BLaER1 treated with 17β-estradiol and CSF1 and Interleukin-3, amounts not matched to agents 10 nM and 100 nM (cell line): ENCODE data around the gene SVEP1.
"Not testable (repeated sequence)": the region's sequence is repeated elsewhere in the genome, so short reads cannot be mapped to it uniquely, and the experiment has no call there.

ENCODE experiments used
- H3K27ac ChIP-seq, 11 experiments: shearing (Covaris generic); formaldehyde crosslinking; 2 replicates each; pipeline ENCODE4 v1.8.1; 2022
- H3K27me3 ChIP-seq, 11 experiments: shearing (Covaris generic); formaldehyde crosslinking; 2 replicates each; pipeline ENCODE4 v1.8.1; 2022
- H3K36me3 ChIP-seq, 11 experiments: shearing (Covaris generic); formaldehyde crosslinking; 2 replicates each; pipeline ENCODE4 v1.8.1; 2022
- H3K4me1 ChIP-seq, 10 experiments: shearing (Covaris generic); formaldehyde crosslinking; 2 replicates each; pipeline ENCODE4 v1.8.1; 2022
- H3K4me2 ChIP-seq, 11 experiments: shearing (Covaris generic); formaldehyde crosslinking; 2 replicates each; pipeline ENCODE4 v1.8.1; 2022
- H3K4me3 ChIP-seq, 10 experiments: shearing (Covaris generic); formaldehyde crosslinking; 2 replicates each; pipeline ENCODE4 v1.8.1; 2022
- H3K9ac ChIP-seq, 11 experiments: shearing (Covaris generic); formaldehyde crosslinking; 2 replicates each; pipeline ENCODE4 v1.8.1; 2022
- H3K9me3 ChIP-seq, 11 experiments: shearing (Covaris generic); formaldehyde crosslinking; replicated peaks in 1 of 11; 2 replicates each; pipeline ENCODE4 v1.8.1; 2022
- H4K20me1 ChIP-seq, 11 experiments: shearing (Covaris generic); formaldehyde crosslinking; 2 replicates each; pipeline ENCODE4 v1.8.1; 2022
- Cebpa-rat ChIP-seq, 11 experiments: shearing (Covaris generic); IDR thresholded peaks; 2 replicates each; pipeline ENCODE4 v1.8.1; 2022

SVEP1 gene

GRCh38 chr9:110579034-110579861, at the start of gene SVEP1:
Gene SVEP1, minus strand, starts transcription at chr9:110579741. Its CDS starts 198 bp downstream, at chr9:110579543.
- Histone ChIP-seq H3K4me1 (no peaks in the 10 kb centered on the region), H3K4me2 (no peak within 1 kb of the TSS), H3K36me3 (no peaks in the 10 kb centered on the region), H3K9me3 (peaks cover 16 to 21% (median 19%) of the 10 kb centered on the region in 11 experiments), H3K27me3 (no peaks in the 10 kb centered on the region), H4K20me1 (no peaks in the 10 kb centered on the region), H3K9ac (no peak within 1 kb of the TSS), H3K4me3 (no peak within 1 kb of the TSS), H3K27ac (no peak within 1 kb of the TSS)
- TF ChIP-seq Cebpa-rat (IDR thresholded peaks at IDR 0.05) = no peak

DNA sequence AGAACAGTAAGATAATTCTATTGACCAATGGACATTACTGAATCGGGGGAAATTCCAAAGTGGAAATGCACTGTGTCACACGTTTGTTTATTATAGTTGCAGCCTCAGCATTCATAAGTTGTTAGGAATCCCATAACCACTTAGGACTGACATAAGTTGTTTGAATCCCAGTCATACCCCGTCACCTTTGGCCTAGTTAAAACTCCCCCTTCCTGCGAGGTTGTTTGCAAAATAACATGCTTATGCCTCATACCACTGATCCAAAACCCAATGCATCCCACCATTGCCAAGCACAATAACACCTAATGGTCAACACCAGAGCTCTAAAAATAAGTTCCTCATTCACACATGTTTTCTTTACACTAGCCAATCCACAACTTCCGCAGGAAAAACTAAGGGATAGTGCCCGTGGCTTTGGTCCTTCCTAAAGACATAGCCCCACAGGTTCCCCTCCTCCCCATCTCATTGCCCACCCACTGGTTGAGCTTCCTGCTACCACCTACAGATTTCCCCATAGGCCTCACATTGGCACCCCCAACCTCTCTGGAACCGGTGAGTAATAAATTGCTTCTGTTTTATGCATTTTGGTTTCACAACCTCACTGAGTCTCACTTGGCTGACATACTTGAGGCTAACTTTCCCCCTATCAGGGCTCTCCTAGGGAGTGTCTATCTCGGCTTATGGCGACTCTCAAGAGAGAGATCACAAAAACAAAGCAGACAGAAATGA, 46.7 kb upstream of the SVEP1 start:
- Histone ChIP-seq H3K4me3 (no peak overlapping the region), H3K27me3 (no peaks in the 10 kb centered on the region), H3K36me3 (no peaks in the 10 kb centered on the region), H3K9me3 (peaks cover 0 to 9% (median 0%) of the 10 kb centered on the region in 11 experiments; a peak in 4 of 22 replicates), H4K20me1 (no peaks in the 10 kb centered on the region), H3K27ac (no peak overlapping the region), H3K4me1 (peaks cover 0 to 7% (median 0%) of the 10 kb centered on the region in 10 experiments; a peak in 2 of 20 replicates), H3K9ac (no peak overlapping the region), H3K4me2 (no peak overlapping the region)
- no peak for TF ChIP-seq Cebpa-rat (IDR thresholded peaks at IDR 0.05)

DNA sequence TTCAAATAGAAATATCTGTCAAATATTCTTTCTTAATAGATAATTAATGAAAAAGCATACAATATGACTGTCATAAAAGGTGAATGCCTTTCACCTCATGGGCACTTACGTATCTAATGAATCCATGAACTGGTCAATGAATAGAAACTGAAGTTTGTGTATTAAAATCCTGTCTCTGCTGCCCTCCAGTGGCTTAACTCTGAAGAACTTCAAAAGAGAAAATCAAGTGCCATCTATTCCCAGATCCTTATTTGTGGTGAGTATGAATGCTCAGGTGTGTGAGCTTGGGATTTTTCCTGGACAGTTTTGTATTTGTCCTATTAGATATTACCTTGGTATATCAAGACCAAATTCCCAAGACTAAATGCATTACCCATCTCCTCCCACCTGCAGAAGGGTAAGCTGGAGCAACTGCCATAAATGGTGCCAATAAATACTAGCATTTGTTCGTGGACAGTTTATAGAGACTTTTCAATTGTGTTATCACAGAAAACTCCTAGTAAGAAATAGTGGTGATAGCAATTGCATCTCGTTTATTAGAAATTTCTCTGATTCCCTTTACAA, 44.0 kb upstream of the SVEP1 start:
- no peaks in the 10 kb centered on the region for H3K36me3 ChIP-seq
- no peak overlapping the region for H3K27ac ChIP-seq
- no peaks in the 10 kb centered on the region for H3K27me3 ChIP-seq
- H3K9me3 ChIP-seq = no peaks in the 10 kb centered on the region
- no peak overlapping the region for H3K9ac ChIP-seq
- no peak overlapping the region for H3K4me3 ChIP-seq
- TF ChIP-seq Cebpa-rat (IDR thresholded peaks at IDR 0.05) = no peak
- no peaks in the 10 kb centered on the region for H4K20me1 ChIP-seq
- no peak overlapping the region for H3K4me2 ChIP-seq
- peaks cover 0 to 7% (median 0%) of the 10 kb centered on the region in 10 experiments; a peak in 2 of 20 replicates for H3K4me1 ChIP-seq

DNA sequence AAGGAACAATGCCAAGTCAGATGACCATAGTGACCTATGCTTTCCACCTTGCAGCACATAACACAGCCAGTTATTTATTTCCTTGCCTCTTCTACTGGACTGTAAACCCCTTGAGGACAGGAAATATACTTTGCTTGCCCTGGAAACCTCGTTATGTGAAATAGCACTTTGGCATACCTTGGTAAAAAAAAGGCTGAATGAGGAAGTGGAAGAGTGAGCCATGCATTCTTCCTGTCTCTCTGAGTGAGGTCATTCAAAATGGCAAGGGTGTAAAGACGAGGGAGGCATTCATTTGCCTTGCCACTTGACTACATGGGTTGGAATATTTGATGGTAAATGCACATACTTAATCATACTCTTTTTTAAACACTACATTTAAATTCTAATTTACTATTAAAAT, 42.8 kb upstream of the SVEP1 start:
- no peak overlapping the region for H3K9ac ChIP-seq
- H3K27me3 ChIP-seq = no peaks in the 10 kb centered on the region
- H3K27ac ChIP-seq = no peak overlapping the region

GRCh38 chr9:110620726-110621125, 41.2 kb upstream of the SVEP1 start:
- Histone ChIP-seq H3K9me3 (no peaks in the 10 kb centered on the region), H3K27me3 (no peaks in the 10 kb centered on the region), H3K4me3 (no peak overlapping the region), H4K20me1 (no peaks in the 10 kb centered on the region), H3K9ac (no peak overlapping the region), H3K4me1 (peaks cover 0 to 15% (median 0%) of the 10 kb centered on the region in 10 experiments; a peak in 4 of 20 replicates), H3K27ac (no peak overlapping the region), H3K36me3 (no peaks in the 10 kb centered on the region), H3K4me2 (no peak overlapping the region)
- no peak for TF ChIP-seq Cebpa-rat (IDR thresholded peaks at IDR 0.05)

More for the DNA sequence above, 42.8 kb upstream of the SVEP1 start:
- H3K36me3 ChIP-seq = no peaks in the 10 kb centered on the region
- H3K4me2 ChIP-seq = no peak overlapping the region
- no peak overlapping the region for H3K4me3 ChIP-seq
- no peaks in the 10 kb centered on the region for H3K9me3 ChIP-seq
- no peak for TF ChIP-seq Cebpa-rat (IDR thresholded peaks at IDR 0.05)
- H4K20me1 ChIP-seq = no peaks in the 10 kb centered on the region
- H3K4me1 ChIP-seq = peaks cover 0 to 7% (median 0%) of the 10 kb centered on the region in 10 experiments; a peak in 2 of 20 replicates

DNA sequence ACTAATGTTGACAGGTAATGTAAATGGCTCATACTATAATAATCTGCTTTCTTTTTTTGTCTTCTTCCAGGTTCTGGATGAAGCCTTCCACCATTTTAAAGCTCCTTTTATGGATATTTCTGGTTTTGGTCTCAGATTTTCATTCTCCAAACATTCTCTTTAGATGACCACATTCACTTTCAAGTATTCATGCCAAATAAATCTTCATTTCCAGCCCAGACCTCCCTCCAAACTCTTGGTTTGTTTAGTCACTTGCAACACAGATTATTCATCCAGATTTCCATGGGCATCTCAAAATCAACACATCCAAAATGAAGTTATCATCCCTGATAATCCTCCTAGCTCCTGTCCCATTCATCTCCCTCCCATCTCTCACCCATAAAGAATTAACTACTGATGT, 40.3 kb upstream of the SVEP1 start:
- H3K36me3 ChIP-seq = no peaks in the 10 kb centered on the region
- H3K4me2 ChIP-seq = no peak overlapping the region
- no peak overlapping the region for H3K27ac ChIP-seq
- H4K20me1 ChIP-seq = no peaks in the 10 kb centered on the region
- peaks cover 0 to 20% (median 0%) of the 10 kb centered on the region in 10 experiments; a peak in 4 of 20 replicates for H3K4me1 ChIP-seq
- H3K9me3 ChIP-seq = no peaks in the 10 kb centered on the region
- no peak for TF ChIP-seq Cebpa-rat (IDR thresholded peaks at IDR 0.05)
- no peaks in the 10 kb centered on the region for H3K27me3 ChIP-seq
- H3K4me3 ChIP-seq = no peak overlapping the region
- no peak overlapping the region for H3K9ac ChIP-seq

- Histone ChIP-seq H3K9ac (no peak overlapping the region), H3K4me1 (peaks cover 0 to 20% (median 0%) of the 10 kb centered on the region in 10 experiments; a peak in 4 of 20 replicates), H4K20me1 (no peaks in the 10 kb centered on the region), H3K36me3 (no peaks in the 10 kb centered on the region), H3K4me3 (no peak overlapping the region), H3K27me3 (no peaks in the 10 kb centered on the region), H3K9me3 (no peaks in the 10 kb centered on the region), H3K27ac (no peak overlapping the region), H3K4me2 (peak overlapping the region in 1 of 11 experiments; percentile 27; a peak in 1 of 22 replicates)
- no peak for TF ChIP-seq Cebpa-rat (IDR thresholded peaks at IDR 0.05)
Measured at GRCh38 chr9:110615498-110615897, 36.0 kb upstream of the SVEP1 start.

DNA sequence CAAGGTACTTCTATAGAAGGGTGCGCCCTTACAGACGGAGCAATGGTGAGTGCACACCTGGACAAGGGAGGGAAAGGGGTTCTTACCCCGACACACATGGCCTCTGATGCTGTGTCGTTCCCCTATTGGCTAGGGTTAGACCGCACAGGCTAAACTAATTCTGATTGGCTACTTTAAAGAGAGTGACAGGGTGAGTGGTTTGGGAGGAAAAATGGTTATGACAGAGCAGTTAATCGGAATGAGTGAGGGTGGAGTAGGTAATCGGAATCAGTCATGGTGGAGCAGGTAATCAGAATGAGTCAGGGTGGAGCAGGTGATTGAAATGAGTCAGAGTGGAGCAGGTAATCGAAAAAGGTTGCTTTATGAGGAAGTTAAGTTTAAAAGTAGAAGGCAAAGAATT, 35.0 kb upstream of the SVEP1 start:
- H3K9me3 ChIP-seq, H3K36me3 ChIP-seq, H4K20me1 ChIP-seq, H3K4me3 ChIP-seq, H3K9ac ChIP-seq, H3K27ac ChIP-seq, H3K27me3 ChIP-seq, H3K4me2 ChIP-seq: not testable (repeated sequence)
- peaks cover 0 to 20% (median 0%) of the 10 kb centered on the region in 10 experiments; a peak in 4 of 20 replicates for H3K4me1 ChIP-seq

GRCh38 chr9:110606179-110606790, 26.7 kb upstream of the SVEP1 start:
- H3K27me3 ChIP-seq = no peaks in the 10 kb centered on the region
- H3K9ac ChIP-seq = no peak overlapping the region
- peaks cover 0 to 12% (median 7%) of the 10 kb centered on the region in 10 experiments; a peak in 12 of 20 replicates for H3K4me1 ChIP-seq
- H3K27ac ChIP-seq = no peak overlapping the region
- H3K9me3 ChIP-seq = peaks cover 0 to 4% (median 0%) of the 10 kb centered on the region in 11 experiments; a peak in 1 of 22 replicates
- H3K4me2 ChIP-seq = no peak overlapping the region
- H4K20me1 ChIP-seq = no peaks in the 10 kb centered on the region
- H3K36me3 ChIP-seq = no peaks in the 10 kb centered on the region
- no peak for TF ChIP-seq Cebpa-rat (IDR thresholded peaks at IDR 0.05)
- H3K4me3 ChIP-seq = no peak overlapping the region
